ENCODE results near the gene ZNF423. TPM values are rescaled to one million over a fixed set of nuclear protein-coding genes. Genes with fewer than 3 reads are reported as not detected.

The ZNF423 gene
- total RNA-seq, 1 experiment from 2014 or later = 11.1 TPM

- no TSS peak for BruUV-seq (replicated peaks)
- H3K27ac ChIP-seq (ENCODE audit: low read depth, low read length, poor library complexity, severe bottlenecking) = no peak overlapping the region
- intact Hi-C loops (cut with micrococcal nuclease; ENCODE audit: unreplicated experiment) = no loop called here
- DNase-seq (ENCODE audit: low spot score) = no peak
- CTCF ChIA-PET = no interaction called here
- H3K9me3 ChIP-seq (ENCODE audit: low read depth, low read length, poor library complexity, severe bottlenecking) = no peaks in the 10 kb centered on the region
- H3K27me3 ChIP-seq (replicated peaks; ENCODE audit: insufficient read depth, low read depth, low read length, poor library complexity) = no peaks in the 10 kb centered on the region
- no peak for TF ChIP-seq EZH2 (IDR thresholded peaks at IDR 0.05; ENCODE audit: borderline replicate concordance, low read depth, low read length, poor library complexity, severe bottlenecking)
- TF ChIP-seq, protein P1, sequence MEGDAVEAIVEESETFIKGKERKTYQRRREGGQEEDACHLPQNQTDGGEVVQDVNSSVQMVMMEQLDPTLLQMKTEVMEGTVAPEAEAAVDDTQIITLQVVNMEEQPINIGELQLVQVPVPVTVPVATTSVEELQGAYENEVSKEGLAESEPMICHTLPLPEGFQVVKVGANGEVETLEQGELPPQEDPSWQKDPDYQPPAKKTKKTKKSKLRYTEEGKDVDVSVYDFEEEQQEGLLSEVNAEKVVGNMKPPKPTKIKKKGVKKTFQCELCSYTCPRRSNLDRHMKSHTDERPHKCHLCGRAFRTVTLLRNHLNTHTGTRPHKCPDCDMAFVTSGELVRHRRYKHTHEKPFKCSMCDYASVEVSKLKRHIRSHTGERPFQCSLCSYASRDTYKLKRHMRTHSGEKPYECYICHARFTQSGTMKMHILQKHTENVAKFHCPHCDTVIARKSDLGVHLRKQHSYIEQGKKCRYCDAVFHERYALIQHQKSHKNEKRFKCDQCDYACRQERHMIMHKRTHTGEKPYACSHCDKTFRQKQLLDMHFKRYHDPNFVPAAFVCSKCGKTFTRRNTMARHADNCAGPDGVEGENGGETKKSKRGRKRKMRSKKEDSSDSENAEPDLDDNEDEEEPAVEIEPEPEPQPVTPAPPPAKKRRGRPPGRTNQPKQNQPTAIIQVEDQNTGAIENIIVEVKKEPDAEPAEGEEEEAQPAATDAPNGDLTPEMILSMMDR (conservative IDR thresholded peaks at IDR 0.05; ENCODE audit: low read depth, low read length) = no peak
- POLR2A ChIA-PET (ENCODE audit: low non-redundant PET) = no interaction called here
- no peaks in the 10 kb centered on the region for H3K4me1 ChIP-seq (ENCODE audit: insufficient read depth, low read length, poor library complexity, severe bottlenecking)
- H3K36me3 ChIP-seq (ENCODE audit: insufficient read depth, low read length, poor library complexity, severe bottlenecking) = no peaks in the 10 kb centered on the region
- no peak overlapping the region for H3K4me3 ChIP-seq (ENCODE audit: low read depth, low read length, poor library complexity, severe bottlenecking)
These were observed 356.5 kb downstream of the ZNF423 start for GRCh38 chr16:49499414-49499785.

- CTCF ChIA-PET = no interaction called here
- Histone ChIP-seq H3K4me3 (ENCODE audit: low read depth, low read length, poor library complexity, severe bottlenecking) (no peak overlapping the region), H3K4me1 (ENCODE audit: insufficient read depth, low read length, poor library complexity, severe bottlenecking) (no peaks in the 10 kb centered on the region), H3K9me3 (ENCODE audit: low read depth, low read length, poor library complexity, severe bottlenecking) (no peaks in the 10 kb centered on the region), H3K27ac (ENCODE audit: low read depth, low read length, poor library complexity, severe bottlenecking) (no peak overlapping the region), H3K27me3 (replicated peaks; ENCODE audit: insufficient read depth, low read depth, low read length, poor library complexity) (no peaks in the 10 kb centered on the region), H3K36me3 (ENCODE audit: insufficient read depth, low read length, poor library complexity, severe bottlenecking) (no peaks in the 10 kb centered on the region)
- BruUV-seq (replicated peaks) = no TSS peak
- no peak for DNase-seq (ENCODE audit: low spot score)
- POLR2A ChIA-PET (ENCODE audit: low non-redundant PET) = no interaction called here
- no peak for TF ChIP-seq EZH2 (IDR thresholded peaks at IDR 0.05; ENCODE audit: borderline replicate concordance, low read depth, low read length, poor library complexity, severe bottlenecking)
- TF ChIP-seq, protein P1 (conservative IDR thresholded peaks at IDR 0.05; ENCODE audit: low read depth, low read length) = no peak
- intact Hi-C loops (cut with micrococcal nuclease; ENCODE audit: unreplicated experiment) = no loop called here
These were observed 357.1 kb downstream of the ZNF423 start for GRCh38 chr16:49498666-49499413.

- Histone ChIP-seq H3K36me3 (ENCODE audit: insufficient read depth, low read length, poor library complexity, severe bottlenecking) (no peaks in the 10 kb centered on the region), H3K27me3 (replicated peaks; ENCODE audit: insufficient read depth, low read depth, low read length, poor library complexity) (no peaks in the 10 kb centered on the region), H3K27ac (ENCODE audit: low read depth, low read length, poor library complexity, severe bottlenecking) (no peak overlapping the region), H3K4me3 (ENCODE audit: low read depth, low read length, poor library complexity, severe bottlenecking) (no peak overlapping the region), H3K9me3 (ENCODE audit: low read depth, low read length, poor library complexity, severe bottlenecking) (no peaks in the 10 kb centered on the region), H3K4me1 (ENCODE audit: insufficient read depth, low read length, poor library complexity, severe bottlenecking) (no peaks in the 10 kb centered on the region)
- intact Hi-C loops (cut with micrococcal nuclease; ENCODE audit: unreplicated experiment) = no loop called here
- POLR2A ChIA-PET (ENCODE audit: low non-redundant PET) = no interaction called here
- BruUV-seq (replicated peaks) = no TSS peak
- DNase-seq (ENCODE audit: low spot score) = no peak
- CTCF ChIA-PET = no interaction called here
- TF ChIP-seq, protein P1 (conservative IDR thresholded peaks at IDR 0.05; ENCODE audit: low read depth, low read length) = no peak
- TF ChIP-seq EZH2 (IDR thresholded peaks at IDR 0.05; ENCODE audit: borderline replicate concordance, low read depth, low read length, poor library complexity, severe bottlenecking) = no peak
These were observed 357.6 kb downstream of the ZNF423 start for GRCh38 chr16:49498264-49498663.
